ENCODE measurements around the gene CORIN. TPM values are rescaled to one million over a fixed set of nuclear protein-coding genes. Genes with fewer than 3 reads are reported as not detected.
A peak's percentile ranks its signal among the peaks of the same experiment; 100 is the strongest.

CORIN gene
- total and polyA plus RNA-seq, 4 donors = 0.15 to 9.1 (median 1.0) TPM

- no peak overlapping the region for H3K27ac ChIP-seq (ENCODE audit: low read depth in 1 of 2, low read length in 1 of 2)
- peaks cover 0 to 2% (median 0%) of the 10 kb centered on the region in 4 donors for H3K9me3 ChIP-seq (ENCODE audit: control insufficient read depth in 4 of 4, insufficient read depth in 3 of 4, low read length in 3 of 4)
- H3K4me3 ChIP-seq = no peak overlapping the region
- H3K9ac ChIP-seq (ENCODE audit: insufficient read depth in 1 of 2, low read length in 2 of 2) = no peak overlapping the region
- H3K36me3 ChIP-seq (ENCODE audit: control insufficient read depth in 4 of 4, insufficient read depth in 4 of 4, low read length in 4 of 4) = no peaks in the 10 kb centered on the region
- H3K4me1 ChIP-seq (ENCODE audit: control insufficient read depth in 5 of 5, insufficient read depth in 5 of 5, low read length in 5 of 5) = peaks cover 0 to 21% (median 3%) of the 10 kb centered on the region in 5 donors
- H3K27me3 ChIP-seq (ENCODE audit: control insufficient read depth in 3 of 3, insufficient read depth in 3 of 3, low read length in 2 of 3) = no peaks in the 10 kb centered on the region
- no peak for TF ChIP-seq CTCF (IDR thresholded peaks at IDR 0.05; ENCODE audit: control extremely low read depth, extremely low read depth)
- ATAC-seq (ENCODE audit: insufficient read depth, low FRiP score) = no peak
- no peak for DNase-seq
- 72 to 77% methylated on average over 2 of the region's 2 CpGs for WGBS, 2 donors
Measured at GRCh38 chr4:47736555-47736954, 101.3 kb downstream of the CORIN start.

GRCh38 chr4:47736146-47736545, 101.7 kb downstream of the CORIN start:
- WGBS, 2 donors = 36 to 64% methylated on average over 1 of the region's 1 CpG
- Histone ChIP-seq H3K4me1 (ENCODE audit: control insufficient read depth in 5 of 5, insufficient read depth in 5 of 5, low read length in 5 of 5) (peaks cover 0 to 22% (median 3%) of the 10 kb centered on the region in 5 donors), H3K27ac (ENCODE audit: low read depth in 1 of 2, low read length in 1 of 2) (no peak overlapping the region), H3K27me3 (ENCODE audit: control insufficient read depth in 3 of 3, insufficient read depth in 3 of 3, low read length in 2 of 3) (no peaks in the 10 kb centered on the region), H3K9ac (ENCODE audit: insufficient read depth in 1 of 2, low read length in 2 of 2) (no peak overlapping the region), H3K9me3 (ENCODE audit: control insufficient read depth in 4 of 4, insufficient read depth in 3 of 4, low read length in 3 of 4) (peaks cover 0 to under 1% (median 0%) of the 10 kb centered on the region in 4 donors), H3K36me3 (ENCODE audit: control insufficient read depth in 4 of 4, insufficient read depth in 4 of 4, low read length in 4 of 4) (no peaks in the 10 kb centered on the region), H3K4me3 (no peak overlapping the region)
- TF ChIP-seq CTCF (IDR thresholded peaks at IDR 0.05; ENCODE audit: control extremely low read depth, extremely low read depth) = no peak
- DNase-seq (peak in 2 of 3 donors; percentile 58 to 60), ATAC-seq (ENCODE audit: insufficient read depth, low FRiP score) (no peak)

GRCh38 chr4:47733302-47734175, 104.3 kb downstream of the CORIN start:
- Histone ChIP-seq H3K4me1 (ENCODE audit: control insufficient read depth in 5 of 5, insufficient read depth in 5 of 5, low read length in 5 of 5) (peaks cover 0 to 33% (median 3%) of the 10 kb centered on the region in 5 donors), H3K27me3 (ENCODE audit: control insufficient read depth in 3 of 3, insufficient read depth in 3 of 3, low read length in 2 of 3) (no peaks in the 10 kb centered on the region), H3K27ac (ENCODE audit: low read depth in 1 of 2, low read length in 1 of 2) (peak overlapping the region in 1 of 2 donors; percentile 61), H3K9me3 (ENCODE audit: control insufficient read depth in 4 of 4, insufficient read depth in 3 of 4, low read length in 3 of 4) (no peaks in the 10 kb centered on the region), H3K36me3 (ENCODE audit: control insufficient read depth in 4 of 4, insufficient read depth in 4 of 4, low read length in 4 of 4) (no peaks in the 10 kb centered on the region), H3K4me3 (no peak overlapping the region), H3K9ac (ENCODE audit: insufficient read depth in 1 of 2, low read length in 2 of 2) (no peak overlapping the region)
- 56 to 69% methylated on average over 9 of the region's 9 CpGs for WGBS, 2 donors
- ATAC-seq (ENCODE audit: insufficient read depth, low FRiP score) = no peak
- DNase-seq = no peak
- no peak for TF ChIP-seq CTCF (IDR thresholded peaks at IDR 0.05; ENCODE audit: control extremely low read depth, extremely low read depth)

All from lung (tissue), 12 donors.